Prostate gland (tissue), 2 donors: ENCODE measurements around the gene NBEAL1.

Experiments
- CTCF ChIP-seq, 4 experiments: fragments of 200-600 bp in 2 of 4; fragments of 450-650 bp in 2 of 4; sonication (generic) in 2 of 4; IDR thresholded peaks; 1 replicate in 3 of 4; 2 replicates in 1 of 4; pipeline ENCODE4 v1.5.1; 2016 to 2019; ENCODE audit warnings: antibody characterized with exemption in 4 of 4, mild to moderate bottlenecking in 2 of 4, moderate library complexity in 2 of 4
- POLR2A ChIP-seq: fragments of 450-650 bp; IDR thresholded peaks from one replicate; pipeline ENCODE4 v1.6.1; 2016; ENCODE audit warnings: antibody characterized with exemption, mild to moderate bottlenecking

GRCh38 chr2:203175371-203175770 is 160.7 kb downstream of the NBEAL1 start:
- TF ChIP-seq CTCF (IDR thresholded peaks at IDR 0.05) (no peak), POLR2A (no peak)
